HepG2 (cell line): ENCODE measurements around the gene VN1R2. TPM values are rescaled to one million over a fixed set of nuclear protein-coding genes. Genes with fewer than 3 reads are reported as not detected.
A peak's percentile ranks its signal among the peaks of the same experiment; 100 is the strongest.
"Not testable (repeated sequence)": the region's sequence is repeated elsewhere in the genome, so short reads cannot be mapped to it uniquely, and the experiment has no call there.

ENCODE experiments used
- ATAC-seq: fragments of 200-7000 bp; cut with Tn5 transposase; 3 replicates; pipeline ENCODE4 v1.9.1; 2020; ENCODE audit warnings: mild to moderate bottlenecking, moderate library complexity
- BruUV-seq: library from RNA; stranded (reverse); fragments of 400-500 nt; replicated peaks from 2 replicates; lab custom pipeline; 2021; lab: Mats Ljungman, UMichigan
- CTCF ChIA-PET: fragments of 300-600 bp; formaldehyde crosslinking; extraction: SDS; loops from one replicate; lab custom pipeline; 2021; ENCODE audit warnings: low total read pairs, inconsistent platforms, low intra/inter-chr PET ratio; lab: Yijun Ruan, JAX
- POLR2A ChIA-PET: fragments of 350-600 bp; sonication (Branson Sonifier 250); formaldehyde crosslinking; loops from one replicate; lab custom pipeline; 2020; ENCODE audit warnings: antibody characterized with exemption, inconsistent platforms; lab: Yijun Ruan, JAX
- DNase-seq: peaks from one replicate; pipeline ENCODE4 v3.0.0-alpha.2; 2015; ENCODE audit warnings: low spot score
- FAIRE-seq: peaks from 3 replicates; lab custom pipeline; 2011; peaks lifted over from hg19 to GRCh38; lab: Jason Lieb, UNC
- H2AFZ ChIP-seq: one replicate; pipeline ENCODE4 v1.6.1; 2011; ENCODE audit warnings: low read length, inconsistent platforms
- H3K27ac ChIP-seq: fragments of 300-600 bp; 3 replicates; pipeline ENCODE4 v1.8.0; 2011; ENCODE audit warnings: mixed run types, mild to moderate bottlenecking, mixed read lengths, low read length, inconsistent platforms; ENCODE audit not compliant: insufficient read depth; ENCODE audit errors: extremely low read length
- H3K27me3 ChIP-seq, 2 experiments: fragments of 200-600 bp in 1 of 2; 2 replicates in 1 of 2; 3 replicates in 1 of 2; pipeline versions ENCODE4 v1.6.0 to v1.8.0; 2011; ENCODE audit warnings: low read length in 2 of 2, mild to moderate bottlenecking in 2 of 2, moderate library complexity in 2 of 2, inconsistent platforms in 1 of 2; ENCODE audit not compliant: insufficient read depth in 2 of 2, control insufficient read depth in 1 of 2
- H3K36me3 ChIP-seq, 2 experiments: fragments of 200-600 bp in 1 of 2; replicated peaks in 1 of 2; 2 replicates in 1 of 2; 3 replicates in 1 of 2; pipeline versions ENCODE4 v1.5.1 to v1.8.0; 2011; ENCODE audit warnings: low read length in 2 of 2, inconsistent platforms in 1 of 2; ENCODE audit not compliant: insufficient read depth in 2 of 2, control insufficient read depth in 1 of 2
- H3K4me1 ChIP-seq: 2 replicates; pipeline ENCODE4 v1.5.1; 2012; ENCODE audit warnings: low read length, inconsistent platforms; ENCODE audit not compliant: insufficient read depth
- H3K4me2 ChIP-seq: 2 replicates; pipeline ENCODE4 v1.6.0; 2011; ENCODE audit warnings: low read depth, low read length, inconsistent platforms
- H3K4me3 ChIP-seq, 3 experiments: fragments of 200-600 bp in 1 of 3; sonication (generic), shearing (Covaris generic) in 1 of 3; replicated peaks in 1 of 3; 2 replicates each; pipeline ENCODE4 v1.5.1; 2011 to 2016; ENCODE audit warnings: low read length in 3 of 3, inconsistent platforms in 2 of 3, low read depth in 2 of 3, mild to moderate bottlenecking in 2 of 3, control low read depth in 1 of 3, mixed read lengths in 1 of 3; ENCODE audit not compliant: insufficient read depth in 1 of 3
- H3K79me2 ChIP-seq: one replicate; pipeline ENCODE4 v1.6.1; 2011; ENCODE audit warnings: low read length, inconsistent platforms; ENCODE audit not compliant: insufficient read depth
- H3K9ac ChIP-seq: 2 replicates; pipeline ENCODE4 v1.6.0; 2011; ENCODE audit warnings: mild to moderate bottlenecking, low read depth, low read length, inconsistent platforms; ENCODE audit not compliant: insufficient read depth
- H3K9me3 ChIP-seq: 2 replicates; pipeline ENCODE4 v1.5.1; 2012; ENCODE audit warnings: mild to moderate bottlenecking, low read length
- H4K20me1 ChIP-seq: 2 replicates; pipeline ENCODE4 v1.6.0; 2011; ENCODE audit warnings: inconsistent platforms, mild to moderate bottlenecking, low read length, moderate library complexity; ENCODE audit not compliant: insufficient read depth
- CREB1 ChIP-seq, 2 experiments: fragments of 450-650 bp in 1 of 2; IDR thresholded peaks; 2 replicates each; pipeline ENCODE4 v1.6.1; 2016 to 2017; ENCODE audit warnings: control low read depth in 1 of 2, mild to moderate bottlenecking in 1 of 2, missing compliant biosample characterization in 1 of 2, missing genetic modification characterization in 1 of 2
- HBP1 ChIP-seq: IDR thresholded peaks from 2 replicates; pipeline ENCODE4 v1.6.1; 2016; ENCODE audit warnings: low read depth, control low read depth
- WGBS: methylation state at CpG from one replicate; pipeline ENCODE4 v1.1.6; 2017; ENCODE audit warnings: low lambda C conversion rate; 5-methylcytosine and 5-hydroxymethylcytosine counted together
- in situ Hi-C: cut with HindIII; loops from 2 replicates; pipeline ENCODE4 v1.10.0; 2017; ENCODE audit warnings: low pct_unique_long_range_greater_than_20kb; ENCODE audit not compliant: extremely low pct_ligation_motif_present
- intact Hi-C: fragments of 100-400 bp; cut with micrococcal nuclease; formaldehyde crosslinking; loops from one replicate; pipeline ENCODE4 v1.10.0; 2022; ENCODE audit not compliant: unreplicated experiment
- polyA plus RNA-seq, 8 experiments: library from polyadenylated mRNA; depleted of rRNA in 3 of 8; stranded (reverse) in 7 of 8; unstranded in 1 of 8; fragments of >200 nt; fragmentation: Illumina TruSeq in 4 of 8; extraction: Trizol in 4 of 8; gene quantifications; 2 replicates each; pipeline versions ENCODE4 v1.2.1 to v1.2.3, GENCODE V29; 2011 to 2016; ENCODE audit warnings: low read depth in 4 of 8, missing spikeins in 1 of 8, mixed read lengths in 1 of 8; ENCODE audit not compliant: insufficient read depth in 1 of 8
- total RNA-seq, 5 experiments: library from RNA; depleted of rRNA; stranded (reverse); fragments of >200 nt; fragmentation: Illumina TruSeq; extraction: Trizol; gene quantifications; 2 replicates each; pipeline ENCODE4 v1.2.3, GENCODE V29; 2016; ENCODE audit warnings: low read depth in 1 of 5

VN1R2 gene
- total and polyA plus RNA-seq, 2 of the 13 experiments (the other 11 are each of a cell fraction or from before 2014, with no cell fraction given): not detected

GRCh38 chr19:53267623-53268022 lies 9.5 kb downstream of the VN1R2 start, which contains the start of gene VN1R4:
Gene VN1R4, minus strand, starts transcription at chr19:53267723. Its CDS starts 58 bp downstream, at chr19:53267665.
- peaks cover 49% of the 10 kb centered on the region for H3K9me3 ChIP-seq
- POLR2A ChIA-PET, intact Hi-C loops, H3K27ac ChIP-seq, H3K79me2 ChIP-seq, H2AFZ ChIP-seq, BruUV-seq, H4K20me1 ChIP-seq, H3K4me2 ChIP-seq, ATAC-seq, DNase-seq, H3K4me1 ChIP-seq, in situ Hi-C loops, H3K36me3 ChIP-seq, H3K4me3 ChIP-seq, H3K27me3 ChIP-seq, H3K9ac ChIP-seq, CTCF ChIA-PET: not testable (repeated sequence)
- WGBS: 82% methylated on average over 3 of the region's 5 CpGs
- peak; percentile 48 for FAIRE-seq

GRCh38 chr19:53269861-53270260 lies 11.8 kb downstream of the VN1R2 start:
- CTCF ChIA-PET, H3K4me3 ChIP-seq, H4K20me1 ChIP-seq, H3K4me1 ChIP-seq, H3K27me3 ChIP-seq, ATAC-seq, DNase-seq, H3K9ac ChIP-seq, H2AFZ ChIP-seq, H3K36me3 ChIP-seq, in situ Hi-C loops, intact Hi-C loops, POLR2A ChIA-PET, H3K79me2 ChIP-seq, BruUV-seq, FAIRE-seq, H3K4me2 ChIP-seq, H3K27ac ChIP-seq: not testable (repeated sequence)
- H3K9me3 ChIP-seq: peaks cover 43% of the 10 kb centered on the region
- WGBS: 49% methylated on average over 6 of the region's 27 CpGs

GRCh38 chr19:53272044-53272443 lies 14.0 kb downstream of the VN1R2 start:
- H4K20me1 ChIP-seq: no peaks in the 10 kb centered on the region
- H3K9me3 ChIP-seq: peaks cover 37% of the 10 kb centered on the region
- WGBS: 30% methylated on average over 9 of the region's 9 CpGs
- no peaks in the 10 kb centered on the region for H3K36me3 ChIP-seq
- intact Hi-C loops: no loop called here
- ATAC-seq (no peak), DNase-seq (no peak), FAIRE-seq (no peak)
- no TSS peak for BruUV-seq
- in situ Hi-C loops: no loop called here
- no peak overlapping the region for H3K4me2 ChIP-seq
- H3K27me3 ChIP-seq: no peaks in the 10 kb centered on the region; a peak in 1 of 5 replicates
- no peaks in the 10 kb centered on the region for H3K79me2 ChIP-seq
- H2AFZ ChIP-seq: no peak overlapping the region
- H3K27ac ChIP-seq: no peak overlapping the region
- no peak overlapping the region for H3K9ac ChIP-seq
- H3K4me1 ChIP-seq: no peaks in the 10 kb centered on the region
- ChIA-PET POLR2A (no interaction called here), CTCF (no interaction called here)
- H3K4me3 ChIP-seq: no peak overlapping the region
- peak; percentile 75; the same call in 1 of the 2 replicates for TF ChIP-seq CREB1 (IDR thresholded peaks at IDR 0.05)
- TF ChIP-seq CREB1 (CRISPR knock-in tag; IDR thresholded peaks at IDR 0.05): no peak
- TF ChIP-seq HBP1 (CRISPR knock-in tag): no peak
